GM18499 (cell line): Measurements from ENCODE around the gene UNC119B.

Source experiments
- ATAC-seq: cut with Tn5 transposase; IDR thresholded peaks from one replicate; pipeline ENCODE4 v1.9.1; 2021; ENCODE audit warnings: moderate number of reproducible peaks; ENCODE audit not compliant: insufficient read depth, unreplicated experiment

UNC119B gene

GRCh38 chr12:120738252-120739030, 28.2 kb downstream of the UNC119B start:
- no peak for ATAC-seq

- ATAC-seq = no peak
Observed at GRCh38 chr12:120739031-120739762, 28.9 kb downstream of the UNC119B start.

- no peak for ATAC-seq
Observed at GRCh38 chr12:120739821-120740613, 29.8 kb downstream of the UNC119B start.

GRCh38 chr12:120740871-120741270, 30.6 kb downstream of the UNC119B start:
- no peak for ATAC-seq

- ATAC-seq = no peak
Observed at GRCh38 chr12:120741476-120742421, 31.5 kb downstream of the UNC119B start.

- no peak for ATAC-seq
Observed at GRCh38 chr12:120744922-120745493, 34.8 kb downstream of the UNC119B start.

GRCh38 chr12:120748242-120748641, 38.0 kb downstream of the UNC119B start:
- no peak for ATAC-seq

- no peak for ATAC-seq
Observed at GRCh38 chr12:120749256-120749655, 39.0 kb downstream of the UNC119B start.

GRCh38 chr12:120750806-120751205, 40.5 kb downstream of the UNC119B start:
- no peak for ATAC-seq

- no peak for ATAC-seq
Observed at GRCh38 chr12:120751389-120751788, 41.1 kb downstream of the UNC119B start.

- ATAC-seq = no peak
Observed at GRCh38 chr12:120754792-120755191, 44.5 kb downstream of the UNC119B start.

GRCh38 chr12:120755269-120755668, 45.0 kb downstream of the UNC119B start:
- ATAC-seq = no peak

- ATAC-seq = no peak
Observed at GRCh38 chr12:120757226-120757742, 47.0 kb downstream of the UNC119B start.

- no peak for ATAC-seq
Observed at GRCh38 chr12:120757949-120758348, 47.7 kb downstream of the UNC119B start.

- no peak for ATAC-seq
Observed at GRCh38 chr12:120758798-120759590, 48.7 kb downstream of the UNC119B start.

- no peak for ATAC-seq
Observed at GRCh38 chr12:120759591-120760348, 49.5 kb downstream of the UNC119B start.

GRCh38 chr12:120760349-120761254, 50.3 kb downstream of the UNC119B start:
- ATAC-seq = no peak
